ENCODE measurements around the gene RPL36AL. TPM values are rescaled to one million over a fixed set of nuclear protein-coding genes. Genes with fewer than 3 reads are reported as not detected.
"Not testable (repeated sequence)": the region's sequence is repeated elsewhere in the genome, so short reads cannot be mapped to it uniquely, and the experiment has no call there.

The RPL36AL gene
- 100 to 1,000 TPM; 217 to 225 TPM for total RNA-seq

GRCh38 chr14:49620182-49621113, at the start of gene RPL36AL, which contains the start of gene MGAT2:
Gene RPL36AL (minus strand): TSS chr14:49620626. CDS start chr14:49619104, 1,522 bp downstream.
Gene MGAT2 (plus strand): TSS chr14:49620799. CDS start chr14:49621269, 470 bp downstream.
- peak within 1 kb of the TSS; percentile 96 to 98 for H3K4me3 Mint-ChIP-seq
- no peaks in the 10 kb centered on the region for H3K9me3 Mint-ChIP-seq
- H3K36me3 Mint-ChIP-seq (ENCODE audit: insufficient read depth in 2 of 2): peaks cover 12 to 33% of the 10 kb centered on the region in 2 donors
- H3K27me3 Mint-ChIP-seq (ENCODE audit: low read depth): no peaks in the 10 kb centered on the region
- DNase-seq (peak; percentile 97 to 98), ATAC-seq (replicated peaks in 1 of 2) (peak; percentile 90)
- peak within 1 kb of the TSS; percentile 99 for H3K27ac Mint-ChIP-seq
- H3K4me1 Mint-ChIP-seq (ENCODE audit: low read depth): peaks cover 55% of the 10 kb centered on the region

- Mint-ChIP-seq H3K4me1 (ENCODE audit: low read depth) (no peaks in the 10 kb centered on the region), H3K9me3 (no peaks in the 10 kb centered on the region), H3K27me3 (ENCODE audit: low read depth) (no peaks in the 10 kb centered on the region), H3K36me3 (ENCODE audit: insufficient read depth in 2 of 2) (peaks cover 0 to 10% of the 10 kb centered on the region in 2 donors), H3K27ac (no peak overlapping the region), H3K4me3 (no peak overlapping the region)
- ATAC-seq (replicated peaks in 1 of 2) (no peak), DNase-seq (no peak)
Measured at GRCh38 chr14:49659526-49660455, 39.4 kb upstream of the RPL36AL start.

- H3K4me3 Mint-ChIP-seq; ATAC-seq (replicated peaks in 1 of 2); H3K27me3 Mint-ChIP-seq (ENCODE audit: low read depth); H3K9me3 Mint-ChIP-seq; H3K4me1 Mint-ChIP-seq (ENCODE audit: low read depth); DNase-seq; H3K27ac Mint-ChIP-seq; H3K36me3 Mint-ChIP-seq (ENCODE audit: insufficient read depth in 2 of 2): not testable (repeated sequence)
Measured at GRCh38 chr14:49657500-49657899, 37.1 kb upstream of the RPL36AL start.

- Mint-ChIP-seq H3K9me3 (no peaks in the 10 kb centered on the region), H3K36me3 (ENCODE audit: insufficient read depth in 2 of 2) (peaks cover 2 to 4% of the 10 kb centered on the region in 2 donors), H3K27me3 (ENCODE audit: low read depth) (no peaks in the 10 kb centered on the region), H3K4me1 (ENCODE audit: low read depth) (no peaks in the 10 kb centered on the region), H3K4me3 (no peak overlapping the region), H3K27ac (no peak overlapping the region)
- ATAC-seq (replicated peaks in 1 of 2): no peak
- no peak for DNase-seq
Measured at GRCh38 chr14:49654511-49654910, 34.1 kb upstream of the RPL36AL start.

GRCh38 chr14:49653508-49653907, 33.1 kb upstream of the RPL36AL start:
- Mint-ChIP-seq H3K4me3 (no peak overlapping the region), H3K27ac (no peak overlapping the region)

GRCh38 chr14:49642163-49642562, 21.7 kb upstream of the RPL36AL start:
- peaks cover 30% of the 10 kb centered on the region for H3K4me1 Mint-ChIP-seq (ENCODE audit: low read depth)
- peak overlapping the region; percentile 14 for H3K27ac Mint-ChIP-seq
- no peaks in the 10 kb centered on the region for H3K27me3 Mint-ChIP-seq (ENCODE audit: low read depth)
- ATAC-seq (replicated peaks in 1 of 2) (no peak), DNase-seq (no peak)
- no peak overlapping the region for H3K4me3 Mint-ChIP-seq
- no peaks in the 10 kb centered on the region for H3K9me3 Mint-ChIP-seq
- H3K36me3 Mint-ChIP-seq (ENCODE audit: insufficient read depth in 2 of 2): peaks cover 5 to 23% of the 10 kb centered on the region in 2 donors

More at GRCh38 chr14:49653508-49653907, 33.1 kb upstream of the RPL36AL start:
- no peak for ATAC-seq (replicated peaks in 1 of 2)
- H3K4me1 Mint-ChIP-seq (ENCODE audit: low read depth): no peaks in the 10 kb centered on the region
- no peak for DNase-seq
- no peaks in the 10 kb centered on the region for H3K27me3 Mint-ChIP-seq (ENCODE audit: low read depth)
- peaks cover 2 to 4% of the 10 kb centered on the region in 2 donors for H3K36me3 Mint-ChIP-seq (ENCODE audit: insufficient read depth in 2 of 2)
- H3K9me3 Mint-ChIP-seq: no peaks in the 10 kb centered on the region

GRCh38 chr14:49641697-49642129, 21.3 kb upstream of the RPL36AL start:
- no peak for DNase-seq
- ATAC-seq (replicated peaks in 1 of 2): no peak
- Mint-ChIP-seq H3K4me1 (ENCODE audit: low read depth) (peaks cover 34% of the 10 kb centered on the region), H3K27me3 (ENCODE audit: low read depth) (no peaks in the 10 kb centered on the region), H3K36me3 (ENCODE audit: insufficient read depth in 2 of 2) (peaks cover 8 to 24% of the 10 kb centered on the region in 2 donors), H3K4me3 (no peak overlapping the region), H3K9me3 (no peaks in the 10 kb centered on the region), H3K27ac (peak overlapping the region; percentile 14)

- Mint-ChIP-seq H3K27me3 (ENCODE audit: low read depth) (no peaks in the 10 kb centered on the region), H3K4me1 (ENCODE audit: low read depth) (peaks cover 43% of the 10 kb centered on the region), H3K9me3 (no peaks in the 10 kb centered on the region), H3K27ac (peak overlapping the region; percentile 11), H3K36me3 (ENCODE audit: insufficient read depth in 2 of 2) (peaks cover 11 to 24% of the 10 kb centered on the region in 2 donors), H3K4me3 (no peak overlapping the region)
- DNase-seq: no peak
- ATAC-seq (replicated peaks in 1 of 2): no peak
Measured at GRCh38 chr14:49640540-49641417, 20.4 kb upstream of the RPL36AL start.

GRCh38 chr14:49637534-49638078, 17.2 kb upstream of the RPL36AL start:
- Mint-ChIP-seq H3K27ac (peak overlapping the region; percentile 84), H3K9me3 (no peaks in the 10 kb centered on the region), H3K4me3 (peak overlapping the region in 1 of 2 donors; percentile 98), H3K27me3 (ENCODE audit: low read depth) (no peaks in the 10 kb centered on the region), H3K4me1 (ENCODE audit: low read depth) (peaks cover 52% of the 10 kb centered on the region), H3K36me3 (ENCODE audit: insufficient read depth in 2 of 2) (peaks cover 11 to 27% of the 10 kb centered on the region in 2 donors)
- ATAC-seq (replicated peaks in 1 of 2) (no peak), DNase-seq (no peak)

GRCh38 chr14:49636866-49637265, 16.4 kb upstream of the RPL36AL start:
- H3K4me1 Mint-ChIP-seq (ENCODE audit: low read depth): peaks cover 51% of the 10 kb centered on the region
- ATAC-seq (replicated peaks in 1 of 2): no peak
- H3K27me3 Mint-ChIP-seq (ENCODE audit: low read depth): no peaks in the 10 kb centered on the region
- H3K36me3 Mint-ChIP-seq (ENCODE audit: insufficient read depth in 2 of 2): peaks cover 11 to 27% of the 10 kb centered on the region in 2 donors
- DNase-seq: no peak
- H3K9me3 Mint-ChIP-seq: no peaks in the 10 kb centered on the region
- peak overlapping the region; percentile 84 for H3K27ac Mint-ChIP-seq
- peak overlapping the region; percentile 98 to 99 for H3K4me3 Mint-ChIP-seq

GRCh38 chr14:49634547-49635334, 14.3 kb upstream of the RPL36AL start, which contains the start of gene DNAAF2:
Gene DNAAF2 (minus strand): TSS chr14:49635244. CDS start chr14:49635149, 95 bp downstream.
- H3K4me1 Mint-ChIP-seq (ENCODE audit: low read depth): peaks cover 58% of the 10 kb centered on the region
- no peaks in the 10 kb centered on the region for H3K9me3 Mint-ChIP-seq
- peaks cover 13 to 30% of the 10 kb centered on the region in 2 donors for H3K36me3 Mint-ChIP-seq (ENCODE audit: insufficient read depth in 2 of 2)

More at GRCh38 chr14:49634547-49635334, 14.3 kb upstream of the RPL36AL start, which contains the start of gene DNAAF2:
- Mint-ChIP-seq H3K27ac (peak within 1 kb of the TSS; percentile 78), H3K4me3 (peak within 1 kb of the TSS; percentile 98 to 99), H3K27me3 (ENCODE audit: low read depth) (no peaks in the 10 kb centered on the region)
- DNase-seq (peak; percentile 70 to 75), ATAC-seq (replicated peaks in 1 of 2) (peak; percentile 52 to 55)

Measured in activated T-cell treated with anti-CD3 and anti-CD28 coated beads, Interleukin-2, amount 50 U/mL, for 72 hours (primary cell).